Measurements from ENCODE around the gene TCF20.

GRCh38 chr22:42236848-42237247 lies 33.6 kb downstream of the TCF20 start:
- TF ChIP-seq POLR2AphosphoS5 (IDR thresholded peaks at IDR 0.05; ENCODE audit: borderline replicate concordance, low read depth, low read length), result no peak
- no peak for TF ChIP-seq EZH2 (IDR thresholded peaks at IDR 0.05)
- no peak for TF ChIP-seq FOXP2 (optimal IDR thresholded peaks at IDR 0.05; ENCODE audit: control extremely low read depth, extremely low read length, insufficient read depth)
